Inflammatory macrophage treated with lipopolysaccharide for 1 hour (primary cell): ENCODE results near the gene SPINT2.
"Not testable (repeated sequence)": the region's sequence is repeated elsewhere in the genome, so short reads cannot be mapped to it uniquely, and the experiment has no call there.

Source experiments
- DNase-seq, 2 donors: peaks; one replicate each; pipeline ENCODE4 v3.0.0-alpha.2; 2020 to 2022

SPINT2 gene

DNA sequence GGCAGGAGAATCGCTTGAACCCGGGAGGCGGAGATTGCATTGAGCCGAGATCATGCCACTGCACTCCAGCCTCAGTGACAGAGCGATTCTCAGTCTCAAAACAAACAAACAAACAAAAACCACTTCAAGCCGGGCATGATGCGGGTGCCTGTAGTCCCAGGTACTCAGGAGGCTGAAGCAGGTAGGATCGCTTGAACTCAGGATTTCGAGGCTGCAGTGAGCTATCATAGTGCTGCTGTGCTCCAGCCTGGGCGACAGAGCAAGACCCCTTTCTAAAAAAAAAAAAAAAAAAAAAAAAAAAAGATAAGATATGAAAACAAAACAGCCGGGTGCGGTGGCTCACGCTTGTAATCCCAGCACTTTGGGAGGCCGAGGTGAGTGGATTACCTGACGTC is 21.1 kb upstream of the SPINT2 start:
- DNase-seq: no peak

DNA sequence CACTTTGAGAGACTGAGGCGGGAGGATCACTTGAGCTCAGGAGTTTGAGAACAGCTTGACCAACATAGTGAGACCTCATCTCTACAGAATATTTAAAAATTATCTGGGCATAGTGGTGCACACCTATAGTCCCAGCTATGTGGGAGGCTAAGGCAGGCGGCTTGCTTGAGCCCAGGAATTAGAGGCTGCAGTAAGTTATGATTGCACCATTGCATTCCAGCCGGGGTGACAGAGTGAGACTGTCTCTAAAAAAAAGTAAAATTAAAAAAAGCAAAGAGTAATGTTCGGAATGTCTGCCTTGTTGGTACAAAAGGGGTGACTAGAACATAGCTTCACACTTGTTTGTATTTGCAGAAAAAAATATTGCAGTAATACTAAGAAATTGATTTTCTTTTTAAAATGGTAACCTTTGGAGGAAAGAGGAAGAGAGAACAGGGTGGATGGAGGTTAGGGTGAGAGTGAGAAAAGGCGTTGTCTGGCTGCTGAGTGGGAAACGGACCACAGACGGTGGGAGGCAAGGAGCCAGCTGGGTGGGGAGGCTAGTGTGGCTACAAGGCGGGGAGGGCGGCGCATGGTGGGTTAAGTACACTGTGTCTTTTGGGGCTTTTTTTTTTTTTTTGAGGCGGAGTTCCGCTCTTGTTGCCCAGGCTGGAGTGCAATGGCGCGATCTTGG is 18.4 kb upstream of the SPINT2 start:
- no peak for DNase-seq

GRCh38 chr19:38247126-38247525 is 17.2 kb upstream of the SPINT2 start:
- no peak for DNase-seq

DNA sequence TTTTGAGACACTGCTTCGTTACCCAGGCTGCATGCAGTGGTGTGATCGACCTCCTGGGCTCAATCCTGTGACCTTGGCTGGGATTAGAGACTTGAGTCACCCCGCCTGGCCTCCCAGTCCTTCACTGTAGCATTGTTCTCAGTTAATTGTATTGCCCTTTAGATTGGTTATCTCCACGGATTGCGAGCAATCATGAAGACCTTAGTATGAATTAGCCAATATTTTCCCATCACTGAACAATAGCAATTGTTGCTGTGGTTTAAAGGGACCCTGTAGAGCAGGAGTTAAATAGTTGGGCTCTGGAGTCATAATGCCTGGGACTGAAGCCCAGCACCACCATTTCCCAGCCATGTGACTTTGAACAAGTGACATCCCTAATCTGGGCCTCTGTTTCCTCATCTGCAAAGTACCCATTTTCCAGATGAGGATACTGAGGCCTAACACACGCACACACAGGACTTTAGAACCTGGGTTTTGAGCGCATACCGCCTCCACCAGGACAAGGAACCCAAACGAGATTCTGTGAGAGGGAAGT is 16.6 kb upstream of the SPINT2 start:
- no peak for DNase-seq

DNA sequence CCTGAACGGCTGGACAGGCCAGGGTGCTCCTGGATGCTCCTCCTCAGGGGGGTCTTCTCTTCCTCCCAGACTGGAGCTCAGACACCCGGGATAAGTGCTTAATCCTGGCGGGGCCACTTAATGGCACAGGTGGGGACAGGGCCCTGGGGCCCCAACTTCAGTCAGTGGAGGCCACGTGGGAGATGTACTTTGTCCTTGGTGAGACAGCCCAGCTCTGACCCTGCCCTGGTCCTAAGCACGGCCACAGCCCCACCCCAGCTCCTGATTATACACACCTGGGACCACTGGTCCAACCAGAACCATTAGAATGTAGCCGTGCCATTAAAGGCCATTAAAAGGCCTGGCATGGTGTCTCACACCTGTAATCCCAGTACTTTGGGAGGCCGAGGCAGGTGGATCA is 16.0 kb upstream of the SPINT2 start:
- no peak for DNase-seq

DNA sequence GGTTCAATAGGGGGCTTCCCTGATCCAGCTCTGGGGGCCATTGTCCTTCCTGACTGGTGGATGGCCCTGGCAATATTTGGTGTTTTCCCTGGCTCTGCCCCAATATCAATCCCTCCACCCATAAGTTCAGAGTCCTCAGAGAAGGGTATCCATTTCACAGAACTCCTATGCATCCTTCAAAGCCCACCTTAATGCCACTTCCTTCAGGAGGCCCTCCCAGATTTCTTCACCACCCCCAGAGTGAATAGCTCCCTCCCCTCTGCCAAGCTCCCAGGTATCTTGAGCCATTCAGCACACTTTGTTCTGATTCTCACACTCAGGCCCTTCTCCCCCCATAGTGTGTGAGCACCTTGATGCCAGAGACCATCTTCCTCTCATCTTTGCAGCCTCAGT is 13.9 kb upstream of the SPINT2 start:
- no peak for DNase-seq

- no peak for DNase-seq
Observed at GRCh38 chr19:38250821-38251563, 13.4 kb upstream of the SPINT2 start.

DNA sequence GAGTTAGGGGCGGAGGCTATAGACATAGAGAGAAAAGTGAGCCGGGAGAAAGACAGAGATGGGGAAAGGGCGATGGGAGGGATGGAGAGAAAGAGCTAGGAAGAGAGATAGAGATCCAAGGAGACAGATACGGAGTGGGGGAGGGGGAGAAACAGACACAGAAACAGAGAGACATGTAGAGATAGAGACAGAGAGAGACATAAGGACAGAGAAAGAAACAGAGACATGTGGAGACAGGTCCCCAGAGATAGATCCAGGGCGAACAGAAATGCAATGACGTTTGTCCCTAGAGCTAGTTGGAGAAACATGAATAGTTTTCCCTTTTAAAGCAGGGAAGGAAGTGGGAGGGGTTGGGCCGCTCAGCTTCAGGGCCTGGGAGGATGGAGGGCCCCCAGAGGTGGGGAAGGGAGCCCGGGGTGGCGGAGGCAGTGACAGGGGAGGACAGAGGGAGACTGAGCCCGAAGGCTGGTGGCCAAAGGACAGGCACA is 12.8 kb upstream of the SPINT2 start:
- no peak for DNase-seq

DNA sequence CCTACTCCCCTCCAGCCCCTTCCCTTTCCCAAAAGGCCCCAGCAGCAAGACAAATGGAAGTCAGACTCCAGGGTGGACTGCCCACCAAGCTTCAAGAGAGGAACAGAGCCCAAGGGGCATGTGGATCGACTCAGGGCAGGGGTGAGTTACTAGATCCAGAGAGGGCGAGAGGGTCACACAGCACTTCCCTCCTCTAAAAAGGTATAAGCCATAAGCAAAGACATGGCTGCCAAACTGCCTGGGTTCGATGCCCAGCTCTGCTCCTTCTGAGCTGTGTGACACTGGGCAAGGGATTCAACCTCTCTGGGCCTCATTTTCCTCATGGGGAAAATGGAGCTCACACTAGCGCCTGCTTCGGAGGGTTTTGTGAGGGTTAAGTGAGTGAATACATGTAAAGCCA is 12.0 kb upstream of the SPINT2 start:
- no peak for DNase-seq

DNA sequence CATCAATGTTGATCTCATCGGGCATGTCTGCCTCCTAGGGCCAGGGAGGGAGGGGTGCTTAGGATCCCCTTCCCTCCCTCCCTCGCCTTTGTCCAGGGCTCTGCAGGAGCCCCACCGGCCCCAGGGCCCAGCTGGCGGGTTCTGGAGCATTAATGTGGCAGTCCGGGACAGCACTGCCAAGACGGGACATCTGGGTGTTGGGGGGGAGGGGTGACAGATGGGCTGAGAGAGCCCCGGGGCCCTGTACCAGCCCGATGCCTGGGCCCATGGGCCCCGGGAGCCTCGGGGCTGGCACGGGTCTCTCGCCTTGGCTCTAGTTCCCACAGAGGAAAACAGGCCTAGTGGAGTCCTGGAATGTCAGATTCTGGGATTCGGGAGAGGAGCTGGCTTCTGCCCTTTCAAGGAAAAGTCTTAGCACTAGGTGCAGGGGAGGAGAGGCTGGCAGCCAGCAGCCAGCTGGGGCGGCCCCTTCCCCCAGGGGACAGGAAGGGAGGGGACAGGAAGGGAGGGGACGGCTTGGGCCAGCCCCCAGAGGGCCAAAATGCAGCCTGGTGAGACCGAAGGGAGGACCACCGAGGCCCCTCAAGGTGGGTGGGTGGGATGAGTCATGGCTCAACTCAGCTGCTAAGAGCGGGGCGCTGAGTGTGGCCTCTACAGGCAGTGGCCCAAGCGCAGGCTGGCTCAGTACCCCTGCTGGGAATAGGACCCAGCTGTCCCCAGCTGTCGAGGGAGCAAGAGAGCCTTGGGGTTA is 11.3 kb upstream of the SPINT2 start:
- no peak for DNase-seq

DNA sequence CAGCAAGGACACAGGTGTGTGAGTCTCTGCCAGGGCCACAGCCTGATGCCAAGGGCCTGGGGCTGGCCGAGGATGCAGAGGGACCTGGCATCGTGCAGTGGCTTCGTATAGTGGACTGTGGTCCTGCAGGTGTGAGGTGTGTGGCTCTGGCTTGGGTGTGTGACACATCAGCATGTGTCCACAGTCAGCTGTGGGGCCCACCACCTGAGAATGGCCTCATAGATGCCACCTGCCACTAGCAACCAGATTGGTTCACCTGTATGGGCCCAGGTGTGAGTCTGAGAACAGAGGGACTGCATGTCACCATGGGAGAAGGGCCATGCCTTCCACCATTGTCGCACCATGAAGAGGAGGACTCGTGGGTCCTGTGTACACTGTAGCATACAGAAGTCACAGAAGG is 10.6 kb upstream of the SPINT2 start:
- no peak for DNase-seq

DNA sequence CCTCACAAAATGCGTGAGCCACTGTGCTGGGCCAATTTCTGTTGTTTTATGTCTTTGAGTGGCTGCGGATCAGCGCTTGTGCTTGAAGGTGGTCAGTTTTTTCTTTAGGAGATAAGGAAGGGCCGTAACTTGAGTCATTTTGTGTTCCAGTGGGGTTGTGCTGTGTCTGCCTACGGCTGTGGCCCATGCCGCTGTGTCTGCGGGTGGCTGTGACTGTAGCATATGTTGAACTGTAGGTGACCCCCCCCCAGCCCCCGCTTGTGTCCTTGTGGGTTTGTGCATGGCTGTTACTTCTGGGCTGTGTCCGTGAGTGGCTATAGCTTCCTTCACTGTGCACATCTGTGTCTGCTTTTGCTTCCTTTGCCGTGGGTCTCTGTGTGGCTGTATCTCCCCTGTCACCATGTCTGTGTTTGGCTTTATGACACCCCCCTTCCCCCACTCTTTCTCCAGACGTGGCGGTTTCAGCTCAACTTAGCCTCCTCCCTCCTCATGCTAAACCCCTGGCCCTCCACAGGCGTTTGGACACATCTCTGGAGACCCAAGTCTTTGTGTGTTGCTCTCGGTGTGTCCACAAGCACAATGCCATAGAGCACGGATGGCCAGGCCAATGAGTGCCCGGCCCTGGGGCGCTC is 8.9 kb upstream of the SPINT2 start:
- DNase-seq: no peak

GRCh38 chr19:38261942-38262341 is 2.4 kb upstream of the SPINT2 start:
- DNase-seq: not testable (repeated sequence)

- no peak for DNase-seq
Observed at GRCh38 chr19:38262585-38263268, 1.6 kb upstream of the SPINT2 start.

- peak; percentile 82 for DNase-seq
Observed at GRCh38 chr19:38263689-38264485, 486 bp upstream of the SPINT2 start.

DNA sequence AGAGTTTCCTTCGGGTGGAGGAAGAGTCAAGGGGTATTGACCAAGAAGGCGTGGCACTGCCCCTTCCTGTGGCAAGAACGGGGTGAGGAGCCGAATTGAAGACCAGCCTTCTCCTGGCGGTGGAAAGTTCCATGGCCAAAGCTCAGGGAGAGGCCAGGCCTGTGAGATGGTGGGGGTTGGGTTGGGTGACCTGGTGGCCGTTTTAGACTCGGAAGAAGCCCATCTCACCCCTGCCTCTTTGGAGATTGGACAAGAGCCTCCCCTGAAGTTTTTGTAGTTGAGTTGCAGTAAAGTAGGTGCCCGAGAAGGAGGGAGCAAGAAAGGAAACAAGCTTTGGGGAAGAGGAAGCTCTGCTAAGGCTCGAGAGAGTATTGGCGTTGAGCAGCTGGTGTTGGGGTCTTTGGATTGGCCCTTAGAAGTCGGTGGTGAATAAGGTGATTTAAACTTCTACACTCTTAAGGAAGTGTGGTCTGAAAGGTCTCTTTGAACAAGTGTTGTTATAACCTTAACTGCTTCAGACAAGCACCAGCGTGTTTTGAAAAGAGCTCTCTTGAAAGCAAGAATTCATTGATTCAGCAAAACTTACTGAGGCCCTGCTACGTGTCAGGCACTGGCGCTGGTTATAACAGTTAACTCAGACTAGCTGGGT is 964 bp downstream of the SPINT2 start:
- peak in 1 of 2 donors; percentile 23 for DNase-seq

- DNase-seq: no peak
Observed at GRCh38 chr19:38265921-38266429, 1.6 kb downstream of the SPINT2 start.

- no peak for DNase-seq
Observed at GRCh38 chr19:38266981-38267597, 2.7 kb downstream of the SPINT2 start.

DNA sequence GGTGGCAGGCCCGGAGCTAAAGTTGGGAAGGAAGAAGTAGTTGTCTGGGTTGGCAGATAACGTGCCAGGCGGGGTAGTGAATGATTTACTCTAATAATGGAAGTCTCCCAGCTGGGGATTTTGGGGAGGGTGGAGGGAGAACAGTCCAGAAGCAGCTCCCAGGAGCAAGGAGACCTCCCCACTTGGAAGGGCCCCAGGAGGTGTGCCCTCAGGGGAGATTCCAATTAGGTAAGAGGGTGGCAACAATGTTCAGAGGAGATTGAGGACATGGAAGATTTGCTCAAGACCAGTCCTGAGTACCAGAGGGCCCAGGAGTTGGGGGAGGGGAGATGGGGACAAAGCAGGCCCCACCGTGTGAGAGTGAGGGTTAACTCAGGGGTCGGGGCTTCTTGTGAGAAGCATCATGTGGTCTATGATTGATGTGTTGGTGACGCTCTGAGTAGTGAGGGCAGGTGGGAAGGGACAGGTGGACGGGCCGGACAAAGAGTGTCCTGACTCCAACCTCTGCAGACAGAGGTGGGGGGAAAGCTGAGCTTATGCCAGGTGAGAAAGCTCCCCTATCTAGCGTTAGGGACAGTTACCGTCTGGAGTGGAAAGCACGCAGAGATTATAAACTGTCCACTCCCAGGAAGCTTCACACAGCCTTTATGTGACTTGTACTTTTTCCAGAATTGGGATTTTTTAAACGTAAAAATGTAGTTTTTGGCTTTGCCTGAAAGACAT is 3.5 kb downstream of the SPINT2 start:
- DNase-seq: no peak

GRCh38 chr19:38268539-38268938 is 4.2 kb downstream of the SPINT2 start:
- DNase-seq: no peak
